KOPT-K1 (cell line): Measurements from ENCODE around the gene PCDH1.

Experiments
- H3K27ac ChIP-seq: fragments of 200-600 bp; sonication (generic); 2 replicates; pipeline ENCODE4 v1.5.1; 2016; ENCODE audit warnings: antibody characterized with exemption, mild to moderate bottlenecking, low read depth, low read length; ENCODE audit not compliant: poor library complexity, severe bottlenecking
- H3K36me3 ChIP-seq: fragments of 200-600 bp; sonication (generic); 2 replicates; pipeline ENCODE4 v1.5.1; 2017; ENCODE audit warnings: antibody characterized with exemption, mild to moderate bottlenecking, low read length, moderate library complexity; ENCODE audit not compliant: insufficient read depth
- H3K9me3 ChIP-seq: fragments of 200-600 bp; sonication (generic); 2 replicates; pipeline ENCODE4 v1.5.1; 2017; ENCODE audit warnings: antibody characterized with exemption, low read length, mild to moderate bottlenecking; ENCODE audit not compliant: insufficient read depth, poor library complexity, severe bottlenecking

The PCDH1 gene

DNA sequence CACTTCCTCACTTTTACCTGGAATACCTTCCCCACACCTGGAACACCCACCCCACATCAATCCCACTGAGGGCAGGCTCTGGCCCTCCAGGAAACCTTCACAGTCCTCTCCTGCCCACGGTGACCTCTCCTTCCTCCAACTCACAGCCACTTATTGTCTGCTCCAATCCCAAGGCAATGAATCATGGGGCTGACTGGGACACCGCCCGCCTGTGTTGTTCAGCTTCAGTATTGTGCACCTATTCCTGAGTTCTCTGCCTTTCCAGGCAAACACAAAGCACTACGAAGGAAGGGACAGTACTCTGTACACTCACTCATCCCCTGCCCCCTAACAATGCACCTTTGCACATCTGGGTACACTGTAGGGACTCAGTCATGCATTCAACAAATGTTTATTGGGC lies 7.3 kb downstream of the PCDH1 start:
- Histone ChIP-seq H3K27ac (no peak overlapping the region), H3K36me3 (no peaks in the 10 kb centered on the region), H3K9me3 (no peaks in the 10 kb centered on the region)

DNA sequence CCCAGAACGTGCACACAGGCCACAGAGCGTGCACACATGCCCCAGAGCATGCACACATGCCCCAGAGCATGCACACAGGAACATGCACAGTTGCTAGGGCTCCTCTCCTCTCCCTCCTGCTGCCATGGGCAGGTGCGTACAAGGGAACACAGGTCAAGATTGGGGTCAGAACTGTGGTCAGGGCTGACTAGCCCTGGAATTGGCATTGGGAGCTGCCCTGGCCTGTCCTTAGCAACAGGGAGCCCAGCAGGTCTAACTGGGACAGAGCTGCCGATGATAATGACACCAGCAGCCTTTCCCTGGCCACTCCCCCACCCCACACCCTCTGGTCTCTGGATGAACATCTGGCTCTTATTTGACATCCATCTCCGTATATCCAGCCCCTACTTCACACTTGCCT lies 8.0 kb downstream of the PCDH1 start:
- H3K9me3 ChIP-seq: no peaks in the 10 kb centered on the region
- no peak overlapping the region for H3K27ac ChIP-seq
- no peaks in the 10 kb centered on the region for H3K36me3 ChIP-seq

DNA sequence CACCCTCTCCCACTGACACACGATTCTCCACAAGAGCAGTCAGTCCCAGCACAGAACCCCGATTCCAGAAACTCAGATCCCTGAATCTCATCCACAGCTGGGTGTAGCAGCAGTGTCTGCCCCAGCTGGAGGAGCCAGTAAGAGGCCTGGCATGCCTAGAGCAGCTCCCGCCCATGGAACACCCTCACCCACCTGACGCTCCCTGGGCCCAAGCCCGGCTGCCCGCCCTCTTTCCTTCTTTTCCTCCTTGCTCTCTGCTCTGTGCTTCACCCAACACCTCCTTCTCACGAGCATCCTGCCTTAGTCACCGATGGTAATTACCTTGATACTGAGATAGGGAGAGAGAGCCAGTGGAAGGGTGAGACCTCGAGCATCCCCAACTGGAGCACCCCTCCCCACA lies 8.7 kb downstream of the PCDH1 start:
- H3K27ac ChIP-seq: no peak overlapping the region
- no peaks in the 10 kb centered on the region for H3K9me3 ChIP-seq
- H3K36me3 ChIP-seq: no peaks in the 10 kb centered on the region

DNA sequence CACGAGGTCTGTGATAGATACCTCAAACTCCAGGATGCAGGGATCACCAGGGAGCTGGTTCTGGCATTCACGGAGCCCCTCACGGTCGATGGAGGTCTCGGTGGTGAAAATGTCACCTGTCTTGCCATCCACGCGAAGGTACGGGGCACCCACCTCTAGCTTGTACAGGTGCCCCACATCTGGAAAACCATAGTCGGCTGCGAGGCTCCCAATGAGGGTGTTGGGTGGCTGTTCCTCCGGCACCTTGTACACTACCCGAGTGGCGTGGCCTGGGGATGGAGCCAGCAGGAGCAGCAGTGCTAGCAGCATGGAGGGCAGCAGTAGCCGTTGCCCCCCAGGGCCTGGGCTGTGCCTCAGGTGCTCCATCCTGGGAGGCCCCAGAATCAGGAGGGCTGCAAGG lies 9.2 kb downstream of the PCDH1 start:
- H3K36me3 ChIP-seq: no peaks in the 10 kb centered on the region
- H3K9me3 ChIP-seq: no peaks in the 10 kb centered on the region
- H3K27ac ChIP-seq: no peak overlapping the region

DNA sequence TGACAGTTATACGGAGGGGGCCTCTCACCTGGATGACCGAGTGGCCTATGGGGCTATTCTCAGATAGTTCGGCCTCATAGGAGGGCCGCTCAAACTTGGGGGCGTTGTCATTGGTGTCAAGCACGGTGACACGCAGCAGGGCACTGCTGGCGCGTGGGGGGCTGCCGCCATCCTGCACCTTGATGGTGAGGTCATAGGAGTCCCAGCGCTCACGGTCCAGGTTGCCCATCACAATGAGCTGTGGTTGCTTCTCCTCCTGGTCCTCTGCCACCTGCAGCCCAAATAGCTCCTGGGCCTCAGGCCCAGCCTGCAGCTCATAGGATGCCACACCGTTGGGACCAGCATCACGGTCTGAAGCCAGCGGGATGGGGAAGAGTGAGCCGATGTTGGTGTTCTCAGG lies 9.7 kb downstream of the PCDH1 start:
- Histone ChIP-seq H3K9me3 (no peaks in the 10 kb centered on the region), H3K36me3 (no peaks in the 10 kb centered on the region), H3K27ac (no peak overlapping the region)

DNA sequence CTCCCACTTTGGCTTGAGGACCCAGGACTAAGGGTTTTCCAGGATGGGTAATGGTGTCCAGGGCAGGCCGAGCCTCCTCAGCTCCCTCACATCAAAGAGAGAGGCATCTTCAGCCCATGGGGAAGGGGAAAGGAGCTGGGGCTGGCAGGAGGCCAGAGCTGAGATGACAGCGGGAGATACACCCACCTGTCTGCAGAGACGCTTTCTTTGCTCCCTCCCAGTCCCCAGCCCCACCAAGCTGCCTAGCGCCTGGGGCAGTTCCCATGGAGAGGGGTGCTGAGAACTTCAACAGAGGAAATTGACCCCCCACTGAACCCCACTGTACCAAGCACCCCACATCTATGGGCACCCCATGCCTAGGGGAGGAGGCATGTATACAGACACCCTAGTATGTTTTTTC lies 10.6 kb downstream of the PCDH1 start:
- H3K27ac ChIP-seq: no peak overlapping the region
- H3K9me3 ChIP-seq: no peaks in the 10 kb centered on the region
- H3K36me3 ChIP-seq: no peaks in the 10 kb centered on the region

DNA sequence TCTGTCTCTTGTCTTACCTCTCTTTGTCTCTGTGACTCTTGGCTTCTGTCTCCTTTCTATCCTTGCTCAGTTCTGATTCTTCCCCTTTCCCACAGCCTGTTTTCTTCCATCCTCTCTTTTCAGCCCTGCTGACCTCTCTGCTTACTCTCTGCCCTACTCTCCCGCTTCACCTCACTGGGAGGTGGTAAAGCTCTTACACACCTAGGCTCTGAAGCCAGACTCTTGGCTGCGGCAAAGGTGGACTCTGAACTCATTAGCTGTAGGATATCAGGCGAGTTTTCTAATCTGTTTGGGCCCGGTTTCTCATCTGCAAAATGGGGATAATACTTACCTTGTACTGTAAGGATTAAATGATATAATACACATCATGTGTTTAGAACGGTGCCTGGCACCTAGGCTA lies 11.1 kb downstream of the PCDH1 start:
- no peaks in the 10 kb centered on the region for H3K9me3 ChIP-seq
- no peaks in the 10 kb centered on the region for H3K36me3 ChIP-seq
- no peak overlapping the region for H3K27ac ChIP-seq

DNA sequence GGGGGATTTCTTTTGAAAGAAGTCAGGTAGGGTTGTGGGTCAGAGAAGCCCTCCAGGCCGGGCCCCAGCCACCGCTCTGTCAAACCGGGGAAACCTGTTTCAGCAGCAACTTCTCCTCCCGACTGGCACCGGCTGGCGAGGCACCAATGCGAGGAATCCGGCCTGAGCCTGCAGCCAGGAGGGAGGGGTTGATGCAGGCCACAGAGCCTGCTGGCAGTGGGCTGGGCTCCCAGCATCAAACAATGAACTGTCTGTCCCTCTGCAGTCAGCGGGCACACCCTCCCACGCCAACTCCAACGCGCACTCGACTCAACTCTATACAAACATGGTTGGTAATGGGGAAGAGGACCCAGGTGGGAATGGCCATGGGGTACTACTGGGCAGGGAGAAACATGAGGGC lies 12.1 kb downstream of the PCDH1 start:
- Histone ChIP-seq H3K9me3 (no peaks in the 10 kb centered on the region), H3K36me3 (no peaks in the 10 kb centered on the region), H3K27ac (no peak overlapping the region)

DNA sequence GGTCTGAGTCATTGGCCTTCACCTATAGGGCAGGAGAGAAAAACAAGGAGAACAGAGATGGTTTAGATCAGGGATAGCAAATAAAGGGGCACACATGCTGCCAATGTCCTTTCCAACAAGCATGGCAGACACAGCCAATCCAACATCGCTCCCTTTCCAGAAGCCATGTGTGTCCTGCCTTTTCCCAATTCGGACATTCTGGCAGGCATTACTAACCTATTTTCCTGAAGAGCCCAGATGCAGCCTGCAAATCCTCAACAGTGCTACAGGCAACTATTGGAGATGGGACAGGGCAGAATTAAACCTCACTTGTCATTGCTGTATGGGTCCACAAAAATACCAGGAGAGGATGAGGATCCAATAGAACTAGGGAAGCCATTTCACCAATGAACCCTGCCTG lies 12.8 kb downstream of the PCDH1 start:
- Histone ChIP-seq H3K27ac (no peak overlapping the region), H3K9me3 (no peaks in the 10 kb centered on the region), H3K36me3 (no peaks in the 10 kb centered on the region)

DNA sequence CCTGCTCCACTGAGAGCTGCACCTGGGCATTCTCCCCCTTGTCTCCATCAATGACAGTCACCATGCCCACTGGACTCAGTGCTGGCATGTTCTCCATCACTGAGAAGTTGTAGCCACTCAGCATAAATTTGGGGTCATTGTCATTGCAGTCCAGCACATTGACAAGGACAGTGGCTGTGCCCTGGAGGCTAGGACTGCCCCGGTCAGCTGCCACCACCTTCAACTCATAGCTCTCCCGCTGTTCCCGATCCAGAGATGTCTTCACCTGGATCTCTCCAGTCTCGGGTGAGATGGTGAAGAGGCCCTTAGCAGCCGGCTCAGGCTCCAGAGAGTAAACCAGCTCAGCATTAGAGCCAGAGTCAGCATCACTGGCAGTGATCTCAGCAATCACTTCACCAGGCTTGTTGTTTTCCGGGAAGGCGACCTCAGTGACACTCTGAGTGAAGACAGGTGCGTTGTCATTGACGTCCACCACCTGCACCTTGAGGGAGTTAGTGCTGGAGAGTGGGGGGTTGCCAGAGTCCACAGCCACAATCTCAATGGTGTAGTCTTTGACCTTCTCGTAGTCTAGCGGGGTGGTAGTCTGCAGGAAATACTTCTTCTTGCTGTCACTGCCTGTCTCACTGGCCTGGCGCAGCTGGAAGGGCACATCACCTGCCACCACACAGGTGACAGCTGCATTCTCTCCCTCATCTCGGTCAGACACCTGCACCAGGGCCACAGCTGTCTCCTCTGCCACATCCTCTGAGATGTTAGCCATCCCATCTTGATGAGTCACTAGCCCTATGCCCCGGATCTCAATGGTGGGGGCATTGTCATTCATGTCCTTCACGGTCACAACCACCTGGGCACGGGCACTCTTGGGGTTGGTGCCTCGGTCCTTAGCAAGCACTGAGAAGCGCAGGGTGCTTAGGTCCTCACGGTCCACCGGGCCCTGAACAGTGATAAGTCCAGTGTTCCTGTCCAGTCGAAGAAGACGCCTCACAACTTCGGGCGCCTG lies 13.5 kb downstream of the PCDH1 start:
- Histone ChIP-seq H3K9me3 (no peaks in the 10 kb centered on the region), H3K27ac (no peak overlapping the region), H3K36me3 (no peaks in the 10 kb centered on the region)

DNA sequence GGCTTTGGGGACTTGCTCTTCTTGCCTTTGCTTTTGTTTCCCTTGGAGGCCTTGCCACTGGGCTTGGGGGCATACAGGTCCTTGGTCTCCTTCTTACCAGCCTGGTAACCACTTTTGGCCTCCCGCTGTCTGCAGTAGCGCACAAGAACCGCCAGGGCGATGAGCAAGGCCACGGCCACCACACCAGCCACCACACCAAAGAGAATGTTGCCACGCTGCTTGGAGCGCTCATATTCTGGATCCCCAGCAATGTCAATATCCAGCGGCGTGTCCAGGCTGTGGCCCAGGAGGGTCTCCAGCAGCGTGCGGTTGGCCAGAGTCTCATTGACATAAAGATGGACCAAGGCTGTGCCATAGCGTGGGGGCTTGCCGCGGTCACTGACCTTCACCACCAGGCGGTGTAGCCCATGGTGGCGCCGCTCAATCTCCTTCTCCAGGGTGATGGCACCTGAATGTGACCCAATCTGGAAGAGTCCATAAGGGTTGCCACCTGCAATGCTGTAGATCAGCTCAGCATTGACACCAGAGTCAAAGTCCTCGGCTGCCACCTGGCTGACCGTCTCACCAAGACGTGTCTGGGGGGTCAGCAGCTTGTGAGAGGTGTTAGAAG lies 14.5 kb downstream of the PCDH1 start:
- Histone ChIP-seq H3K9me3 (no peaks in the 10 kb centered on the region), H3K36me3 (no peaks in the 10 kb centered on the region), H3K27ac (no peak overlapping the region)

DNA sequence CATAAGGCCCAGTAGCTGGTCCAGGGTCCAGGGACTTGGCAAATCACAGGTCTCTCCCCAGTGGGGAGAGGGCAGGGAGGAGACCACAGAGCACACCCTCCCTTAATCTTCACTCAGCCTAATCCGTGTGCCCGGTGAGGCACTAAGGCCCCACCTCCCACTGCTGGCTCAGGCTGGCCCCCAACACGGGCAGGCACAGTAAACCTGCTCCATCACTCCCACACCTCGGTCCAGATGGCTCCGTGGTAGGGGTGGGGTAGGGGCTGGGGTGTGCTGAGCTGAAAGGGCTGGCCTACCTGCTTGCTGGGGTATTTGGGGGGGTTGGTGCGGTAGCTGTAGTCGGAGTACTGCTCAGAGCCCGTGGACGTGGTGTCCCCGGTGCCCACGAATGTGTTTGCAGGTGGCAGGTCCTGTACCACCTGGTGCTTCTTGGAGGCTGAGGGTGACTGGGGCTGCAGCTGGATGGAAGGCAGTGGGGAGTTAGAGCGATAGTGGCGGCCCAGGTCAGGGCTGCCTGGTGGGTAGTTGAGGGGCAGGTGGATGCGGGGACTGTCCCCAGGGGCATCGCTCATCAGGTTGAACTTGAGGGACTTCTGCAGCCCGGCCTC lies 15.2 kb downstream of the PCDH1 start:
- no peaks in the 10 kb centered on the region for H3K9me3 ChIP-seq
- H3K27ac ChIP-seq: no peak overlapping the region
- no peaks in the 10 kb centered on the region for H3K36me3 ChIP-seq

DNA sequence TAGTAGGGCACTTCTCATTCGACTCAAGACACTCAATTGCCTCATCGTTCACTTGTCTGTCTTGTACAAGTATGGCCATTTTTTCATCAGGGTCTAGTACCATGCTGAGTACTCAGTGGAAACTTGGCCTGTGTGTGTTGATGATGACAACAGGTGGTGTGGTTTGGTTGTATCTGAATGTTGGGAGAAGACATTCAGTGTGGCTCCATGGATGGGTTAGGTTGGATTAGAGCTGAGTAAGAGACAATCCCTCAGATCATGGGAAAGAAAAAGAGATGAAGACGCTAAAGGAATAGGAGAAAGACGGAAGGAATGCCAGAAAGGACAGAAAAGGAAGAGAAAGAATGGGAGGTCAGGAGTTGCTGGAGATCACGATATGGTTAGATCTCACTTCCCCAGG lies 17.0 kb downstream of the PCDH1 start:
- H3K9me3 ChIP-seq: no peaks in the 10 kb centered on the region
- no peaks in the 10 kb centered on the region for H3K36me3 ChIP-seq
- H3K27ac ChIP-seq: no peak overlapping the region

DNA sequence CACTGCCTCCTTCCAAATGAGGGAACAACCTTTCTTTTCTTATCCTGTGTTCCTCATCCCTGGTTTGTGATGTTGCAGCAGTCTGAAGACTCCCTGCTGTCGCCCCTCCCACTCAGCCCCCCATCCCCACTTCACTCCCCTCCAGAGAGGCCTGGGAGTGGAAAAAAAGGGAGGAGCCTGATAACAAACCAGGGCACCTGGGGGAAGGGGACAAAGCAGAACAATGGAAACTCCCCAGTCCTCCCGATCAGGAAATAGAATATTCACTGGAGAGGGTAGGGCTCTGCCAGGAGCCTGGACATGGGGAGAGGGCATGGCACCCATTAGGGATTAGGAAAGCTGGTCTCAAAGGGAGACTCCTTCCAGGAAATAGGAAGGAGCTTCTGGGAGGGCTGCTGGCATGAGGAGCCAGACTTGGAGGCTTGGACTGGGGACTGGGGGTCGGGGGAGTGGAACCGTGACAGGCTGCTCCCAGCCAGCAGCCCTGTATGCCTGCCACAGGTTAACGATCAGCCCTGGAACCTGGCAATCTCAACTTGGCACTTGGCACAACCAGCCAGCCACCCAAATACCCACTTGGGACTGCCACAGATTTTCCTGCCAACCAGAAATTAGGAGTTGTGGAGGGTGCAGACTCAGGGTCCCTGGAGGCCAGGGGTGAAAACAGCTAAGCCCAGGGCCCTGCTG lies 20.0 kb downstream of the PCDH1 start:
- H3K9me3 ChIP-seq: no peaks in the 10 kb centered on the region
- H3K27ac ChIP-seq: no peak overlapping the region
- H3K36me3 ChIP-seq: no peaks in the 10 kb centered on the region

DNA sequence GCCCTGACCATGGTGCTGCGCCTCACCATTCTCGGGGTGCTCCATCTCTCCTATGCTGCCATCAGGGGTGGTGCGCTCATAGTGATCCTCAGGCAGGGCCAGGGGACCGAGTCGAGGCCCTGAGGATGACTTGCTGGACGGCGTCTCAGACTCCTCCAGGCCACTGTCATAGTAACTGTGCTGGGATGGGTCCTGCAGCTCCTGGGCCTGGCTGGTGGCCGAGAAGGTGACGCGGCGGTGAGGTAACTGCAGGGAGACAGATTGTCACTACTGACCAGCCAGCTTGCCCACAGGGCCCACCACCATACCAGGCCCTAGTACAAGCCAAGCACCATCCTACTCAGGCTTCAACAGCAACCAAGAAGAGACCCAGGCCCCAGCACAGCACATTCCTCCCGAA lies 21.0 kb downstream of the PCDH1 start:
- Histone ChIP-seq H3K27ac (no peak overlapping the region), H3K9me3 (no peaks in the 10 kb centered on the region), H3K36me3 (no peaks in the 10 kb centered on the region)
